ENCODE data around the gene DNAJC12. TPM values are rescaled to one million over a fixed set of nuclear protein-coding genes. Genes with fewer than 3 reads are reported as not detected.
"Not testable (repeated sequence)": the region's sequence is repeated elsewhere in the genome, so short reads cannot be mapped to it uniquely, and the experiment has no call there.

Gene DNAJC12
- total and polyA plus RNA-seq, 7 experiments from 2014 or later, result 0.61 to 7.2 TPM; not detected in 5

DNA sequence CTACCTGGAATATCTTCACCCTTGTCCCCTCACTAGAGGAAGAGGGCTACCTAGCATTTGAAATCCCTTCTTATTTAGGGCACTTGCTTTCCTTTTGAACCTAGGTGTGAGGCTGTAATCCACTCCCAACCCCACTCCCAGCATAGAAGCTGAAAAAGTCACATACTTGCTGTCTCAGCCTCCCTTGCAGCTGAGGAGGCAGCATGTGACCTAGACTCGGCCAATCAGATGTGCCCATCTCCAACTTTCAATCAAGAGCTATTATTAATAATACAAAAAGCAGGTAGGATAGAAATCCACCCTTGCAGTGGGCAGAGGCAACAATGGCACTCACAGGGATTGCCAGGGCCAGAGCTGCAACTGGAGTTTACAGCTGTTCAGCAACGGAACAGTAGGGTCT lies 70.7 kb downstream of the DNAJC12 start:
- Histone ChIP-seq H3K27me3 (ENCODE audit: control insufficient read depth in 2 of 2, insufficient read depth in 2 of 2, low read length in 2 of 2) (no peaks in the 10 kb centered on the region), H3K36me3 (ENCODE audit: control insufficient read depth in 2 of 3, insufficient read depth in 3 of 3, low read length in 3 of 3) (no peaks in the 10 kb centered on the region), H3K27ac (ENCODE audit: low read depth, low read length) (no peak overlapping the region), H3K9me3 (ENCODE audit: control insufficient read depth in 2 of 3, low read length in 3 of 3) (no peaks in the 10 kb centered on the region), H3K4me3 (ENCODE audit: low read length) (no peak overlapping the region), H3K4me1 (ENCODE audit: control insufficient read depth in 2 of 2, insufficient read depth in 2 of 2, low read length in 2 of 2) (peaks cover 4 to 6% of the 10 kb centered on the region in 2 donors)
- no peak overlapping the region for H3K4me3 Mint-ChIP-seq
- intact Hi-C loops (cut with micrococcal nuclease), result no loop called here
- no peak for ATAC-seq
- peaks cover 0 to 9% (median 0%) of the 10 kb centered on the region in 5 donors for H3K36me3 Mint-ChIP-seq
- POLR2A ChIA-PET, result interaction anchor here (0.8 kb wide), 1 partner anchor 564 kb away, joined by 4 read pairs; the partner anchor contains the start of gene HNRNPH3
- peak overlapping the region in 2 of 9 donors; percentile 4 to 61 for H3K27ac Mint-ChIP-seq
- CTCF ChIA-PET, result interaction anchor here (2.0 to 2.6 kb wide), 2 partner anchors 12 to 69 kb away, joined by 7 to 11 read pairs; no protein-coding TSS in a partner anchor
- no peak for DNase-seq
- H3K9me3 Mint-ChIP-seq, result peaks cover 0 to 12% (median 0%) of the 10 kb centered on the region in 11 donors
- peaks cover 0 to 62% (median 14%) of the 10 kb centered on the region in 7 donors for H3K4me1 Mint-ChIP-seq
- H3K27me3 Mint-ChIP-seq, result peaks cover 0 to 7% (median 0%) of the 10 kb centered on the region in 5 donors

DNA sequence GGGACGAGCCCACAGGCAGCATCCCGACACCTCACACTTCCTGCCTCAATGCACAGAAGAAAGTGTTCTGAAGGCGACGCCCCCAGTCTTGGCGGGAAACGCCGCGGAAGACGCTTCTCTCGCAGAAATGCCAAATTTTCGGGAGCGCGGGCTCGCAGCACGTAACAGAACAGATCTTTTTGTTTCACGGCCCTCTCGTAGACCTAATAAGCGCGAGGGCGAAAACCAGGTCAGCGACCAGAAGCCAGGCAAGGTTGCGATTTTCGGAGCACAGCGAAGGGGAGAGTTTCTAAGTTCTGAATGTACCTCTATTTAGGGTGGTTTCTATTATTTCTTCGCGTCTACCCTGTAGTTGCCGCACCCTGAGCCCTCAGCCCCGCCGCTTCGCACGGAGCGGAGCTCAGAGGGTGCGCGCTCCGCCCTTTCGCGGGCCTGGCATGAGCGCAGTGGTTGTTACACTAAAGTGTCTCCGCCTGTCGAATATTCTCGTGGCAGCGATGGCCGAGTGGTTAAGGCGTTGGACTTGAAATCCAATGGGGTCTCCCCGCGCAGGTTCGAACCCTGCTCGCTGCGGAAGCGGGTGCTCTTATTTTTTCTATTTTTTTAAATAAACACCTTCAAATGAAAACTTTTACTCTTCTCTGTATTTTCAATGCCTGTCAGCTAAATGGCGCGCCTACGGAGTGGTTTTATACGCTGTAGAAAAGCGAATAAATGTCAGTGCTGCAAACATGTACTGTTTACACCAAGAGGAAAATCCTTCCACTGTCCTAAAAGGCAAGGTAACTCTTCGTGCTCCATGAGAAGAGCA lies 73.8 kb downstream of the DNAJC12 start:
- POLR2A ChIA-PET, result interaction anchor here (0.6 to 2.3 kb wide), 11 partner anchors 9 to 1595 kb away, joined by 3 to 15 read pairs (median 6); partner anchors contain the start of genes DNAJC12, HERC4, HNRNPH3 and PBLD
- Mint-ChIP-seq H3K4me3 (peak overlapping the region; percentile 81 to 99 (median 94)), H3K4me1 (peaks cover 0 to 37% (median 14%) of the 10 kb centered on the region in 7 donors), H3K27ac (peak overlapping the region; percentile 95 to 100 (median 100)), H3K27me3 (peaks cover 0 to 16% (median 0%) of the 10 kb centered on the region in 5 donors), H3K36me3 (peaks cover 0 to 9% (median 0%) of the 10 kb centered on the region in 5 donors), H3K9me3 (peaks cover 0 to 12% (median 0%) of the 10 kb centered on the region in 11 donors)
- Histone ChIP-seq H3K9me3 (ENCODE audit: control insufficient read depth in 2 of 3, low read length in 3 of 3) (no peaks in the 10 kb centered on the region), H3K4me3 (ENCODE audit: low read length) (peak overlapping the region; percentile 99), H3K27ac (ENCODE audit: low read depth, low read length) (peak overlapping the region; percentile 81), H3K4me1 (ENCODE audit: control insufficient read depth in 2 of 2, insufficient read depth in 2 of 2, low read length in 2 of 2) (peaks cover 4 to 6% of the 10 kb centered on the region in 2 donors), H3K36me3 (ENCODE audit: control insufficient read depth in 2 of 3, insufficient read depth in 3 of 3, low read length in 3 of 3) (no peaks in the 10 kb centered on the region), H3K27me3 (ENCODE audit: control insufficient read depth in 2 of 2, insufficient read depth in 2 of 2, low read length in 2 of 2) (no peaks in the 10 kb centered on the region)
- intact Hi-C loops (cut with micrococcal nuclease), result loop anchor here (1.0 to 5.0 kb wide), 14 partner anchors 16 to 1643 kb away; partner anchors contain the start of genes CCAR1 (in 1 of the 2), CTNNA3 (in 1 of the 2), HERC4 (in 1 of the 2) and RUFY2 (in 1 of the 2)
- peak; percentile 96 to 99 (median 98) for DNase-seq
- ATAC-seq, result peak; percentile 88
- CTCF ChIA-PET, result interaction anchor here (0.9 to 1.2 kb wide), 2 partner anchors 24 to 52 kb away, joined by 3 read pairs; no protein-coding TSS in a partner anchor

DNA sequence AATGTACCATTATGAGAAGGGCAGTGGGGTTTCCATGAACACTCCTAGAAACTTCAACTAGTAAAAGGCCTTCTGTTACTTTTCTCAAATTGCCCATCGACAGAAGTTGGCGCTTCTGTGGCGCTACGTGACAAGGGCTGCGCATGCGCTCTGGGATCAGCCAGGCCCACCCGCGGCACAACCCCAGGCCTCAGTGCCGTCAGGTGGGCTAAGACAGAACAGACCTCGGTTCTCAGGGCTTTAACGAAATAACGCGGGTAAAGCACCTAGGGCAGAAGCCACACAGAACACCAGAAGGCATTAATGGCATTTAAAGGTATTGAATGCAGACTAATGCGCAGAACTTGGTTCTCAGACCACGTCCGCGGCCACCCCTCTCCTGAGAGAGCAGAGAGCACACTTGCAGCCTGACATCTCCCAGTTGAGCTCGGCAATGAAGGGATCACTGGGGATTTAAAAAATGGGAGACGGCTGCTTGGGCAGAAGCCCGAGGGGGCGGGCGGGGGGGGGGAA lies 74.4 kb downstream of the DNAJC12 start:
- peaks cover 0 to 9% (median 0%) of the 10 kb centered on the region in 5 donors for H3K36me3 Mint-ChIP-seq
- H3K27me3 Mint-ChIP-seq, result peaks cover 0 to 21% (median 0%) of the 10 kb centered on the region in 5 donors
- Histone ChIP-seq H3K4me1 (ENCODE audit: control insufficient read depth in 2 of 2, insufficient read depth in 2 of 2, low read length in 2 of 2) (peaks cover 4 to 6% of the 10 kb centered on the region in 2 donors), H3K27me3 (ENCODE audit: control insufficient read depth in 2 of 2, insufficient read depth in 2 of 2, low read length in 2 of 2) (no peaks in the 10 kb centered on the region), H3K9me3 (ENCODE audit: control insufficient read depth in 2 of 3, low read length in 3 of 3) (no peaks in the 10 kb centered on the region), H3K27ac (ENCODE audit: low read depth, low read length) (peak overlapping the region; percentile 81), H3K36me3 (ENCODE audit: control insufficient read depth in 2 of 3, insufficient read depth in 3 of 3, low read length in 3 of 3) (no peaks in the 10 kb centered on the region), H3K4me3 (ENCODE audit: low read length) (peak overlapping the region; percentile 99)
- H3K4me1 Mint-ChIP-seq, result peaks cover 0 to 37% (median 14%) of the 10 kb centered on the region in 7 donors
- ChIA-PET POLR2A (interaction anchor here (0.6 to 2.3 kb wide), 8 partner anchors 9 to 1595 kb away, joined by 3 to 15 read pairs (median 6); partner anchors contain the start of genes HERC4, HNRNPH3 and PBLD), CTCF (no interaction called here)
- peaks cover 0 to 12% (median 0%) of the 10 kb centered on the region in 11 donors for H3K9me3 Mint-ChIP-seq
- H3K27ac Mint-ChIP-seq, result peak overlapping the region; percentile 95 to 100 (median 100)
- peak overlapping the region; percentile 81 to 99 (median 94) for H3K4me3 Mint-ChIP-seq
- intact Hi-C loops (cut with micrococcal nuclease), result loop anchor here (1.0 to 5.0 kb wide), 16 partner anchors 17 to 1644 kb away; partner anchors contain the start of genes CCAR1 (in 1 of the 2), CTNNA3 (in 1 of the 2), DDX50 (in 1 of the 2) and HERC4 (in 1 of the 2)
- DNase-seq (peak; percentile 68 to 88 (median 83)), ATAC-seq (peak; percentile 40)

DNA sequence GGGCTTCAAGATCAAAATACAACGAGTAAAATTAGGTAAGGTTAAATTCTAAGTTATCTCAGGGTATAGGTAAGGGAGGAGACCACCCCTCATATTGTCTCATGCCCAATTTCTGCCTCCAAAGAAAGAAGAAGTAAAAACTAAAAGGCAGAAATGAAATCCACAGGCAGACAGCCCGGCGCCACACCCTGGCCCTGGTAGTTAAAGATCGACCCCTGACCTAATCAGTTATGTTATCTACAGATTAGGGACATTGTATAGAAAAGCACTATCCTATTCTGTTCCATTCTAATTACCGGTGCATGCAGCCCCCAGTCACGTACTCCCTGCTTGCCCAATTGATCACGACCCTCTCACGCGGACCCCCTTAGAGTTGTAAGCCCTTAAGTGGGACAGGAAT lies 75.4 kb downstream of the DNAJC12 start:
- Mint-ChIP-seq H3K4me3 (peak overlapping the region in 1 of 10 donors; percentile 49), H3K4me1 (peaks cover 0 to 37% (median 14%) of the 10 kb centered on the region in 7 donors), H3K9me3 (peaks cover 0 to 12% (median 0%) of the 10 kb centered on the region in 11 donors), H3K27ac (peak overlapping the region in 7 of 9 donors; percentile 33 to 100 (median 95)), H3K27me3 (peaks cover 0 to 21% (median 0%) of the 10 kb centered on the region in 5 donors)
- H3K27ac ChIP-seq (ENCODE audit: low read depth, low read length); H3K27me3 ChIP-seq (ENCODE audit: control insufficient read depth in 2 of 2, insufficient read depth in 2 of 2, low read length in 2 of 2); H3K4me3 ChIP-seq (ENCODE audit: low read length); H3K36me3 ChIP-seq (ENCODE audit: control insufficient read depth in 2 of 3, insufficient read depth in 3 of 3, low read length in 3 of 3); H3K36me3 Mint-ChIP-seq; ATAC-seq; DNase-seq; H3K9me3 ChIP-seq (ENCODE audit: control insufficient read depth in 2 of 3, low read length in 3 of 3); CTCF ChIA-PET; H3K4me1 ChIP-seq (ENCODE audit: control insufficient read depth in 2 of 2, insufficient read depth in 2 of 2, low read length in 2 of 2): not testable (repeated sequence)
- intact Hi-C loops (cut with micrococcal nuclease), result loop anchor here (2.0 to 5.0 kb wide), 5 partner anchors 38 to 1645 kb away; partner anchors contain the start of genes CTNNA3 (in 1 of the 2) and VPS26A (in 1 of the 2)
- POLR2A ChIA-PET, result interaction anchor here (0.8 to 1.3 kb wide), 2 partner anchors 21 to 1562 kb away, joined by 3 read pairs; no protein-coding TSS in a partner anchor

DNA sequence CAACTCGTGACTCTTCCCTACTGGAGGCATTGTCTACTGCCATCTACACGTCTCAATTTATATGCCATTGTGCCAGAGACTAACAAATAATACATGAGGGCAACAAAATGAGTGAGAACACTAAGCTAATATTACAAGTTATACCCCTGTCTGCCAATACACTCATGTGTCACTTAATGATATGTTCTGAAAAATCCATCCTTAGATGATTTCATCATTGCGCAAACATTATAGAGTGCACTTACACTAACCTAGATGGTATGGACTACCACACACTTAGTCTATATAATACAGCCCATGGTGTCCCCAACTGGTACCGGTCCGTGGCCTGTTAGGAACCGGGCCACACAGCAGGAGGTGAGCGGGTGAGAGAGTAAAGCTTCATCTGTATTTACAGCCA lies 77.7 kb downstream of the DNAJC12 start:
- ChIA-PET POLR2A (no interaction called here), CTCF (interaction anchor here (1.3 kb wide), 1 partner anchor 19 kb away, joined by 4 read pairs; no protein-coding TSS in a partner anchor)
- no peaks in the 10 kb centered on the region for H3K9me3 ChIP-seq (ENCODE audit: control insufficient read depth in 2 of 3, low read length in 3 of 3)
- DNase-seq (no peak), ATAC-seq (no peak)
- Mint-ChIP-seq H3K27ac (no peak overlapping the region), H3K9me3 (peaks cover 0 to 12% (median 0%) of the 10 kb centered on the region in 11 donors), H3K36me3 (peaks cover 0 to 9% (median 0%) of the 10 kb centered on the region in 5 donors), H3K27me3 (peaks cover 0 to 36% (median 0%) of the 10 kb centered on the region in 5 donors), H3K4me1 (peaks cover 0 to 25% (median 8%) of the 10 kb centered on the region in 7 donors), H3K4me3 (no peak overlapping the region)
- H3K4me3 ChIP-seq (ENCODE audit: low read length), result no peak overlapping the region
- H3K27me3 ChIP-seq (ENCODE audit: control insufficient read depth in 2 of 2, insufficient read depth in 2 of 2, low read length in 2 of 2), result no peaks in the 10 kb centered on the region
- peaks cover 4 to 6% of the 10 kb centered on the region in 2 donors for H3K4me1 ChIP-seq (ENCODE audit: control insufficient read depth in 2 of 2, insufficient read depth in 2 of 2, low read length in 2 of 2)
- no peak overlapping the region for H3K27ac ChIP-seq (ENCODE audit: low read depth, low read length)
- intact Hi-C loops (cut with micrococcal nuclease), result loop anchor here (5.0 kb wide), 4 partner anchors 63 to 1647 kb away; partner anchors contain the start of genes CTNNA3 (in 1 of the 2) and VPS26A (in 1 of the 2)
- no peaks in the 10 kb centered on the region for H3K36me3 ChIP-seq (ENCODE audit: control insufficient read depth in 2 of 3, insufficient read depth in 3 of 3, low read length in 3 of 3)
